CD1c-positive myeloid dendritic cell (primary cell): Measurements from ENCODE around the gene ABCC8.

ENCODE experiments used
- DNase-seq: peaks from one replicate; pipeline ENCODE4 v3.0.0-alpha.2; 2016; ENCODE audit errors: extremely low spot score

ABCC8 gene

DNA sequence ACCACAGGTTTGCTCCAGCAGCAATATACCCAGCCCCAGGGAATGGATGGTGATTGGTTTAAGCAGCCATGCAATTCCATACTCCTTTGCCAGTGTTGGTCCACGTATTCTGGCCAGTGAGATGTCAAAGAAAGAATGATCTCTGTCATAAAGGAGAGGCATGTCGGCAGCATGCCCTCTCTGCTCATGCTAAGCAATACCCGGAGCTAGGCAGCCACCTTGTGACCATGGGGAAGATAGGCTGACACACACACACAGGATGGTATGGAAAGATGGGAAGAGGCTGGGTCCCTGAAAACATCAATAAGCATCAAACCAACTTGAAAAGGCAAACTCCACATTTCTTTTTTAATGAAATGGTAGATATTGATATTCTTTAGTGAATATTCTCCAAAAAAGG is 5.1 kb downstream of the ABCC8 start:
- no peak for DNase-seq

DNA sequence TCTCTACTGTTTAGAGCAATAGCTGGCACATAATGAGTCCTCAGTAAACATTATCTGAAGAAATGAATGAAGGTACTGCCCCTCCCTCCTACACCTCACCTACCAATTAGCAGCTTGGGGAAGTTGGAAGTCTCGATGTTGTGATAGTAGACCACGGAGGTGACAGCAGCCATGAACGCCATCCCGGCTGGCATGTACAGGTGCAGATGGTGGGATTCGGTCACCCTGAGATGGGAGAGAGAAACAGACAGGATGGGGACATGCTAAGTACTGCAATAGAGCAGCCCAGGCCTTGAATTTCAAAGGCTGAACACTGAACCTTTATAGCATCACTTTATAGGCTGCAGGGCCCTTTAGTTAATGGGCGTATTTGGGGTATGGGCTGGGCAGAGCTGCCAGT is 6.6 kb downstream of the ABCC8 start:
- DNase-seq: no peak

DNA sequence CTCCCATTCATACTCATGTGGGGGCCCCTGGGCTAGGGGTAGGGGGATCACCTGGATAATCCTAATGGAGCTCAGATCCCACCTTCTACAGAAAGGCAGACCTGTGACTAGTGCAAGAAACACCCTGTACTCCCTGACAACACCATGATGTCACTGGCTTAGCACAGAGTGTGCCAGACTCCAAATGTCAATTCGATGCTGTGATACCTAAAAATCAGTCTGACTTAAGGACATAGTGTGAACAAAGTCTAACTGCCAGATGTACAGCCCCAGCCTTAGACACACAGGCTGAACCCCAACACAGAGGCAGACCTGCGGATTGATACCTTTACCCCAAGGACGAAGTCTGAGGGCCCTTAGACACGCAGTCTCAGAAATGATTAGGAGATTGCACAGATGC is 8.5 kb downstream of the ABCC8 start:
- no peak for DNase-seq

DNA sequence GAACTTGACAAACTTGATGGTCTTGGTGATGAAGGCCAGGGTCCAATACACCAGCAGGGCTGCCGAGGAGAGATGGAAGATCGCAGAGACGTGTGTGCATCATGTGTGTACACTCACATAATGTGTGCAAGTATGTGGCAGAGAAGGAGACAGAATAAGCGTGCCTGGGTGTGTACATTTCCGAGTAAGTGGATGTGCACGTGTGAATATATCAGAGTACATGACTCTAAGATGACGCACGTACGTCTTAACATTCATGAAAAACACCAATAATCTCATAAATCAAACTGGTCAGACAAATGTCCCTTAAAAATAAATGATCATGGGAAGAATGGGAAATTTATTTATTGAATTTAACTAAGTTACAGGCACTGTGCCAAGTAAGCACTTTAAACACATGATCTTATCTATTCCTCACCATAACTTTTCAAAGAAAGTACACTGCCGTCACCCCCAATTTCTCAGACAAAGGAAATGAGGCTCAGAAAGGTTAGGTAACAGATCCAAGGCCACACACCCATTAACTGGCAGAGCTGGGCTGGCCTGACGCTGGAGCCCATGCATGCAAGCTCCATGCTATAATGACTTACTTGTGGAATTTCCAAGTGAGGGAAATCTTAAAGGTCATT is 13.0 kb downstream of the ABCC8 start:
- DNase-seq: no peak

GRCh38 chr11:17462940-17463339 is 13.7 kb downstream of the ABCC8 start:
- no peak for DNase-seq

DNA sequence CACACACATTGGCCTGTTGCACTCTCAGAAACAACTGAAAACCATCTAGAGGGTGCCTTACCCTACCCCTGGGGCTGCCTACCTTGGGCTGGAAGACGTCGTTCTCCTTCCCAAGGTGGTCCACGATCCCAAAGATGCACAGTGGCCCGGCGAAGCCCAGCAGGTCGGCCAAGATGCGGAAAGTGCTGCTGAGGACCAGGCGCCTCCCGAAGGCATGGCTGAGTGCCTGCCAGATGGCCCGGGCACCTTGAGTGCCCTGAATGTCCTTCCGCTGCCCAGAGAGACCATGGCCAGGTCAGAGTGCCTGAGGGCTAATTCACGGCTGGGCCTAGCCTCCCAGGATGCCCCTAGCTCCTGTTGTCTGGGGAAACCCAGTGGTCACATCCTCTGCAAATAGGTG is 16.2 kb downstream of the ABCC8 start:
- DNase-seq: no peak

DNA sequence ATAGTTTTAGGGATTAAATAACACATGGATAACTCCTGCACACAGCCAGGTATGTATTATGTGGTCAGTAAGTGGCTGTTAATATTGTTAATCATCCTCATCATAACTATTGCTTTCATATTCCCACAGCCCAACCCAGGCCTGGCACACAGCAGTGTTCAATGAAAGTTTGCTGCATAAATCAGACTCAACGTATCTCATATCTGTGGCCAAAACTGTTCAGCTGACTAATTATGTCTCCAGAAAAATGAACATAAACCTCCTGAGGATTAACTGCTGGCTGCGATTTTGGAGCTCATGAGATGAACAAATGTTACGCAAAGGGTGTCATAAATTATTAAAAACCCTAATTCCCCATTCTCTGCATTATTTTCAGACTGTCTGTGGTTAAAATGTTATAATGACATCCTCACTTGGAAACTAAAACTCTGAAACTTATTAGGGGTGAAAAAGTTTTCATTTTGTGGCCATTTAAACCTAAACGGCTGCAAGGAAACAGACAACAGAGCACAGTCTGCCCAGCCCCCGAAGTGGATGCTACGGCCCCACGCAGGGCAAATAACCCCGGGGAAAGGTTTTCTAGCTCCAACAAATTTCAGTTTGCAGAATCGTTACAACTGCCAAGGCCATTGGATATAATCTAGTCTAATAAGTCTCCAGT is 17.3 kb downstream of the ABCC8 start:
- no peak for DNase-seq

GRCh38 chr11:17458268-17458667 is 18.4 kb downstream of the ABCC8 start:
- no peak for DNase-seq

GRCh38 chr11:17457396-17458173 is 19.1 kb downstream of the ABCC8 start:
- DNase-seq: no peak

DNA sequence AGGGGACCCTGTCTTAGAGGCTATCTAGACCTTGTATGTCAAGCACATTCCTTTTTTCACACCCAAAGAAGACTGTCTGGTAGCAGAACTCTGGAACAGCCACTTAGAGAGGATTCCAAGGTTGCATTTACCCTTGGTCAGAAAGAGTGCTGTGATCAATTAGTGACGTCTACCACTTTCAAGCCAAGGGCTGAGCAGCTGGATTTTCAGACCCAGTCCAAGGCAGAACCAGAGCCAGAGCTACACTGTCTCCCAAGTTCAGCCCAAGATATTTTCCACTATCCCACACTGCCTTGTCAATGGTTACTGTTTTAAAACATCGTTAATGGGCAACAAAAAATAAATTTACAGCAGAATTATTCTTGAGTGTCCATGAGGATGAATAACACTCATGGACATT is 24.0 kb downstream of the ABCC8 start:
- no peak for DNase-seq

DNA sequence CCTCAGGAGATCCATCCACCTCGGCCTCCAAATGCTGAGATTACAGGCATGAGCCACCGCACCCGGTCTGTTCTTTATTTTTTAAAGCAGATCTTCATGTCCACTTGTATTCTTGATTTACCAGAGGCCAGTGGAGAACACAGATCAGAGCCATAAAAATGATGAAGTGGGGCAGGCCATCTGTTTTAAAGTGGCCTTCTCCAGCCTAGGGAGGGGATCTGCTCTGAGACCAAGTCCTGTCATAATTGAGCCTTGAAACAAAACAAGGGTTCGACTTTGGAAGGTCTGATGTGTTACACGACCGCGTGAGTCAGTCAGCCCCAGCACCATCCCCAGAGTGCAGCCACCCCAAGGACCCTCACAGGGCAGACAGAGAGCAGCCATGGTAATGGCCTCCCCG is 27.5 kb downstream of the ABCC8 start:
- no peak for DNase-seq

- DNase-seq: no peak
Measured at GRCh38 chr11:17446482-17446881, 30.2 kb downstream of the ABCC8 start.

GRCh38 chr11:17445240-17445795 is 31.3 kb downstream of the ABCC8 start:
- no peak for DNase-seq

DNA sequence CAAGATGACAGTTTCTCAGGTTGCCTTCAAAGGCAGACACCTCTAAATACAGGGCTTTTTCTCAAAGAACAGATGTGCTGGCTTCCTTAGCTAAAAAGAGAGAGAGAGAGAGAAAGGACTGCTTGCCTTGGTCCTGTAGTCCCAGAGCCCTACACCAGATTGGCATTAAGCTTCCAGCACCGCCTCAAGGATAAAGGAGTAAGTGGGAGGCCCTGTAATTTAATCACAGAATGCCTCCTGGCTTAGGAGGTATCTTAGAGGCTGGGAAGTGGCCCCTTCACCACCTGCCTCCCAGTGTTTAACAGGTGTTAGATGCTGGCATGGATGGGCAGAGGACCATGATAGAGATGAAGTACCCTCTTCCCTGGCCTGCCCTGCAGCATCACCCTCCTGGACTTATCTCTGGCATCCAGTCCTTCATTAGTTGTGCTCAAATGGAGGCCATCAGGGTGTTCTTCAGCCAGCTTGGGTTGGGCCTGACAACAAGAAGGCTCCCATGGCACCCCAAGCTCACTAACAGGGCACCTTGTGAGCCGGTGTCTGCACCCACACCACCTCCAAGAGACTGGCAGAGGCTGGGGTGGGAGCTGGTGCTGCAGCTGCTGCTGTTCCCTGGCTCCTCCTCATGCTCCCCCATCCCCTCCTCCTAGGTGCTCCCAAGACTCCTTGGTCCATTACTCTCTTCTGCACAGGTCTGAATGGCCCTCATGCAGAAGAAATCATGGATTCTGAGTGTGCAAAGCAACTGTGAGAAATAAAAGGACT is 32.5 kb downstream of the ABCC8 start:
- DNase-seq: no peak

DNA sequence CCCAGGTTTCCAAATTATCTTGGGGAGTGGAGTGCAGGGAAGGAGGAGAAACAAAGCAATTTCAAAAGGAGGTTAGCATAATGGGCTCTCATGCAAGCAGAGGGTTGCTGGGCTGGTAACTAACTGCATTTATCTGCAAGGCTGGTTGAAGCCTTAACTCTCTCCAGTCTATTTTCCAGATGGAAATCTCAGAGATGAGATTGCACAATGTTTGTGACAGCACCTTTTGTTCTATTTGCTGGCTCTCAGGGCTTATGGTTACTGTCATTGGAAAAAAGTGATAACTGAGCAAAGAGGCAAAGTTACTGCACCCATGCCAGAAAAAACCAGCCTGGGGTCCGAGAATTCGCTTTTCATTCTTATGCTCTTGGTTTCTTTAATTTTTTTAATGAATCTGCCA is 33.2 kb downstream of the ABCC8 start:
- DNase-seq: no peak

DNA sequence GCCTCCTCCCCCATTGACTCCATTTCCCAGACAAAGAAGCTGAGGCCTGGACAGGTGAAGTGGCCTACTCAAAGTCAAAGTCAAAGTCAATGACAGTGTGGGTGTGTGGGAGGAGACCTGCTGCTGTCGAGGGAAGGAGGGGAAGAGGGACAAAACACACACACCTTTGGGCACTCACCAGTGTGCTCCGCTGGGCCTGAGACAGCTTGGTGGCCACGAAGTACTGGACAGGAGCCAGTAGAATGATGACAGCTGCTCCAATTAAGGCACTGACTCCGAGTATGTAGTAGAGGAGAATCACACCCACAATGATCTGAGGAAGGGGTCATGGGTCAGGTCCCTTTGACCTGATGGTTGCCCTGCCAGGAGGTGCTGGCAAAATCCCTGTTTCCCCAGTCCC is 33.6 kb downstream of the ABCC8 start:
- no peak for DNase-seq

DNA sequence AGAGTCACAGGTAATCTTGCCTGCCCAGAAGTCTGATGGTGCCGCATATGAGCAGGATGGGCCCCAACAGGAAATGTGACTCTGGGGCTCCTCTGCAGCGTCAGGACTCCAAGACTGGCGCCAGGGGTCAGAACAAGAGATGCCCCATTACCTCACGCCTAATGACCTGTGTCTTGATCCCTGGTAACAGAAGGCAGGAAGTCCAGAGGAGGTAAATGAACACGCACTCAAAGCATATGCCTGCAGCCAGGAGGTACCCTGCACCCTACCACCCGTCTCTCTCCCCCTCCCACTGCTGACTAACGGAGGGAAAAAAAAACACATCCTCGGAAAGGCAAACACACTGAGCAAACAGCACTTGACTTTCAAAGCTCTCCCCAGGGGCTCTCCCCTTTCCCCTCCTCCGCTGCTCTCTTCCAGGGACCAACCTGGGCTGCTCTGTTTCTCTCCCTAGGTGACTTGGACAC is 37.3 kb downstream of the ABCC8 start:
- no peak for DNase-seq

GRCh38 chr11:17437366-17437765 is 39.3 kb downstream of the ABCC8 start:
- DNase-seq: no peak

DNA sequence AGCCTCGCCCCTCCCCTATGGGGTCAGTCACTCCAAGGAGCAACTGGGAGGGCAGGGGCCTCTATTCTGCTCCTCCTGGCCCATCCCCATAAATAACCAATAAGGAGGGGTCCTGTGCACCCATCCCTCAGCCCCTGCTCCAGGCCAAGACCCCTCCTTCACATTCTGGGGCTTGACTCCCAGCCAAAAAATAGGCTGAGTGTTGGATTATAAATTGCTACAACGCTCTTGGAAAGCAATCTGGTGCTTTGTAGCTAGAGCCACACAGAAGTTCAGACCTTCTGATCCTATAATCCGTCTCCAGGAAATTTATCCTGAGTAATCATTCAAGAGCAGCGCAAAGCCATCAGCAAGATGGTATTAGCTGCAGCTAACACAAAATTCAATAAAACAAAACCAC is 42.5 kb downstream of the ABCC8 start:
- no peak for DNase-seq

DNA sequence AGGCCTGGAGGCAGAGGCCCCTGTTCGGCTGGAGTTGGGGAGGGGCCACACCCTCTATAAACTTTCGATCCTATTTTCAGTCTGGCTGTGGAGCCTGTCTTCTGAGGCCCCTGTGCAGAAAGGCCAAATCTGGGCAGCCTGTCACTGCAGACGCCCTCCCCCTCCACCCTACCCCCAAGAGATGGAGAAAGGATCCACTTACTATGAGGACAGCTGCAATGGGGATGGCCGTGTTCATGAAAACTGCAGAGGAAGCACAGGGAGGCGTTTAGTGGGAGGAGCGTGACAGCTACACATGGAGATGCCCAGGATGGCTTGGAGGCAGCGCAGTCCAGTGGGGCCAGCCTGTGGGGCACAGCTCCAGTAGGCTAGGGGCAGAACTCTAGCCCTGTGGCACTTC is 44.6 kb downstream of the ABCC8 start:
- no peak for DNase-seq

DNA sequence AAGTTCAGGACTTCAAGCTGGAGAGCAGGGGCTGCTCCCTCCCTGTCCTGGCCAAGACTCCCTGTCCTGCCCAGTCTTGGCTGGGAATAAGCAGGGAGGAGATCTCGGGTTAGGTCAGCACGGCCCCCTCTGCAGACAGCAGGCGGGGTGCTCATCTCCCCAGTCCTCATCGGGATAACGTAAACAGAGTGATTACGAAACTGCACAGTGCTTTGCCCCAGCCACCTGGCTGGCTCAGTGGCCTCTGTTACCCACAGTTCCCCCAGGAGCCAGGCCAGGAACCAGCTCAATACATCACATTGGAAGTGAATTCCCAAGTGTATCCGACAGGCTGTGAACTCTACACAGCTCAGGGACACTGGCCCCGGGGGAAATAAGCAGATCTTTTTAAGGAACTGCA is 45.5 kb downstream of the ABCC8 start:
- no peak for DNase-seq

- no peak for DNase-seq
Measured at GRCh38 chr11:17430616-17431015, 46.0 kb downstream of the ABCC8 start.
